Posterior vena cava (tissue), 2 donors: ENCODE measurements around the gene IFI6. TPM values are rescaled to one million over a fixed set of nuclear protein-coding genes. Genes with fewer than 3 reads are reported as not detected.
"Not testable (repeated sequence)": the region's sequence is repeated elsewhere in the genome, so short reads cannot be mapped to it uniquely, and the experiment has no call there.

Experiments
- DNase-seq: peaks from one replicate; pipeline ENCODE4 v3.0.0-alpha.2; 2020; ENCODE audit warnings: low spot score
- intact Hi-C, 2 donors: fragments of 100-400 bp; cut with DNase I; formaldehyde crosslinking; loops; one replicate each; pipeline versions ENCODE4 v1.14.1 to v1.14.2; 2022 to 2023
- total RNA-seq, 2 donors: library from RNA; stranded (reverse); fragmentation: NEBNext Ultra II Directional; extraction: Animal tissue kit (Norgen Biotek cat#: 25700); gene quantifications; one replicate each; pipeline ENCODE4 v1.2.1, GENCODE V29; 2021
- donor health status: DM: yes; HTN: yes; CAD: no.
- donor health status: DM: yes; HTN: yes; CAD: no.

The IFI6 gene
- total RNA-seq, 2 donors from 2014 or later, result 55.2 to 104 TPM

DNA sequence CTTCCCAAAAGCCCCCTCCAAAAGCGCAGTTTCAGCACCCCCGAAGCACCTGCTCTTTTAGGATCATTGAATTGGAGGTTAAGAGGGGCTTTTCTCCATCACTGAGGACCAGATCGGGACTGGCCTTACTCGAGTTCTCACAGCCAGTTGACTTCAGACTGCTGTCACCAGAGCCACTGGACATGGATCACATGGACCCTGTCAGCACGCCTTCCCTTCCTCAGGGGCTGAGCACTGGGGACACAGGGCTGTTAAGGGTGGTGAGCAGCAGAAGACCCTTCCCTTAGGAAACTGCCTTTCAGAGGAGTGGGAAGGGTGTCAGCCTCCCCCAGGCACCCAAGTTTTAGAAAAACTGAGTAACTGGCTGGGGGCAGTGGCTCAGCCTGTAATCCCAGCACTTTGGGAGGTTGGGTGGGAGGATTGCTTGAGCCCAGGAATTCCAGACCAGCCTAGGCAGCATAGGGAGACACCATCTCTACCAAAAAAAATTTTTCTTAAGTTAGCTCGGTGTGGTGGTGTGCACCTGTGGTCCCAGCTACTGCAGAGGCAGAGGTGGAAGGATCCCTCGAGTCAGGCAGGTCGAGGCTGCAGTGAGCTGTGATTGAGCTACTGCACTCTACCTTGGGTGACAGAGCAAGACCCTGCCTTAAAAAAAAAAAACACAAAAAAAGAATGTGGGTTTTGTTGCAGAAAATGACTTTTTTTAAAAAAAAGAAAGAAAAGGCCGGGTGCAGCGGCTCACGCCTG is 36.4 kb downstream of the IFI6 start:
- no peak for DNase-seq
- intact Hi-C loops, result loop anchor here in 1 of 2 donors (1.0 kb wide), 1 partner anchor 9 kb away; no protein-coding TSS in a partner anchor

DNA sequence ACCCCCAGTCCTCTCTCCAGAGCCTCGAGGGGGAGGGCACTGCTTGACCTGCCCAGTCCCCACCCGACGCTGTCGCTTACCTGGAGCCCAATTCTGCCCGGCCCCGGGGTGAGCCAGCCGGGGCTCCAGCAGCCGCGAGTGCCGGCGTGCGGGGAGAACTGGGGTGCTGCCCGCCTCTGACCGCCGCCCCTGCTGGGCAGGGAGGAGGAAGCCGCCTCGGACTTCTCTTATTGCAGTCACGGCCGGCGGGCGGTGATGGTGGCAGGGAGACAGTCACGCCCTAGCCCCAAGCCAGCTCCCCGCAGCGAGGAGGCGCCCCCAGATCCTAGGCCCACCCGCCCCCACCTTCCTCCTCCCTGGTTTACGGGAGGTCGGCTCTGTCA is 37.0 kb downstream of the IFI6 start, which contains the start of gene FGR:
Gene FGR (minus strand): TSS at position 201 of the 383 bp plus-strand sequence. CDS start 11,269 bp downstream, outside the sequence.
- intact Hi-C loops, result loop anchor here in 1 of 2 donors (1.0 kb wide), 1 partner anchor 9 kb away; no protein-coding TSS in a partner anchor

DNA sequence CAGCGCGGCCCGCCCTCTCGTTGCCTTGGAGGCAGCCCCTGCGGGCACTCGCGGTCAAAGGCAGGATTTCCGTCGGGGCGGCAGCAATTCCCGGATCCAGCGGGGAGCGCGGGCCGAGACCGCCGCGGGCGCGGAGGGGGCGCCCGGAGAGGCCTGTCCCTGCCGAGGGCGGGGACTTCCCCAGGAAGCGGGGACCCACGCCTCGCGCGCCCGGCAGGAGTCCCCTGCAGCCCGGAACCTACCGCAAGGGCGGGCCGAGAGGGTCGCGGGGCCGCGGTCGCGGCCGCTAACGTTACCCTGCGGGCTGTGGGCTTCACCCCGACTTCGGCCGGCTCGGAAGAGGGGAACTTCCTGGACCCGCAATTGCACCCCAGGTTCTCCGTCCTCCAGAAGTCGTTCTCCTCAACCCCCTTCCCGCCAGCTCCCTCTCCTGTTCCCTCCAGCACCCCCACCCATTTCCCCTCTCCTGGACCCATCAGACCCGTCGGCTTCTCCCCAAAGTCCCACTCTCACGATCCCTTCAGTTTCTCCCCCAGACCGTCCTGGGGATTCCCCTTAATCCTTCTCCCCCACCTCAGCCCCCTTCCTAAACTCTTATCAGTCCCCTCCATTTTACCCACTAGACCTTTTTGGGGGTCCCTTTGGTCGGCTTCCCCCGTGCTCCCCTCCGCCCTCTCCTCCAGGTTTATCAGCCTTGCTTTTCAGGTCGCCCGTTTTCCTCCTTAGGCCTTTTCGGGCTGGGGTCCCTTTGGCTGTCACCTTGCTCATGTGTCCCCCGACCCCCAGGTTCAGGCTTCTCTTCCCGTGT is 37.6 kb downstream of the IFI6 start:
- intact Hi-C loops, result no loop called here
- peak; percentile 88 for DNase-seq

More for the DNA sequence above, 37.0 kb downstream of the IFI6 start, which contains the start of gene FGR:
- DNase-seq, result peak; percentile 89

DNA sequence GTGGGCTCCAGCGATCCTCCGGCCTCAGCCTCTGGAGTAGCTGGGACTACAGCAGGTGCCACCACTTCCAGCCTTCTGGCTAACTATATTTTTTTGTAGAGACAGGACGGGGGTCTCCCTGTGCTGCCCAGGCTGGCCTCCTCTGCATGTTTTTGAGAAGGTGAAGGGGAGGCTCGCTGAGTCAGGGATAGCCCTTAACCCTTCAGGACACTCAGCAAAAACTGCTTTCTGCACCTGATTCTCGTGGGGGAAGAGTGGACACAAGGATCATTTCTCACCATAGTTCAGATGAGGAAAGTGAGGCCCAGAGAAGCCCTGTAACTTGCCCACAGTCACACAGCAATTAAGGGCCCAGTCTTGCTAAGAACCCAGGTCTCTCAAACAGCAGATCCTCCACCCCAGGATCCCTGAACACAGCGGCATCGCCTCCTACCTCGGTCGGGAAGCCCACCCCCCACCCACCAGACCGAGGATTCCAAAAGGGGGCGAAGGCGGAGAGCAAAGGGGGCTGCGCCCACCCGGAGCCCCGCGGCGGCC is 38.3 kb downstream of the IFI6 start:
- DNase-seq, result no peak
- intact Hi-C loops, result no loop called here

DNA sequence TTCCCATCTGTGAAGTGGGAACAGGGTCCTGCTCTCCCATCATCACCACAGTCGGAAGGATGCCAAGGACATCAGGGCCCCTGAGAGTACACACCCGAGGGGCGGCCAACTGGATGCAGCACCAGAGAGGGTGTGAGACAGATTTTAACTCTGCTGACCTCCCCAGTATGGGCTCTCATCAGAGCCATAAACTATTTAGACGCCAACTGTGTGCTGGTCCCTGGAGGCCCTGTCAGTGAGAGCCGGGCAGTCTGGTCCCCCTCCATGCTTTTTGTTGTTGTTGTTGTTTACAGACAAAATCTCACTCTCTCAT is 38.7 kb downstream of the IFI6 start:
- DNase-seq, result no peak
- intact Hi-C loops, result no loop called here

DNA sequence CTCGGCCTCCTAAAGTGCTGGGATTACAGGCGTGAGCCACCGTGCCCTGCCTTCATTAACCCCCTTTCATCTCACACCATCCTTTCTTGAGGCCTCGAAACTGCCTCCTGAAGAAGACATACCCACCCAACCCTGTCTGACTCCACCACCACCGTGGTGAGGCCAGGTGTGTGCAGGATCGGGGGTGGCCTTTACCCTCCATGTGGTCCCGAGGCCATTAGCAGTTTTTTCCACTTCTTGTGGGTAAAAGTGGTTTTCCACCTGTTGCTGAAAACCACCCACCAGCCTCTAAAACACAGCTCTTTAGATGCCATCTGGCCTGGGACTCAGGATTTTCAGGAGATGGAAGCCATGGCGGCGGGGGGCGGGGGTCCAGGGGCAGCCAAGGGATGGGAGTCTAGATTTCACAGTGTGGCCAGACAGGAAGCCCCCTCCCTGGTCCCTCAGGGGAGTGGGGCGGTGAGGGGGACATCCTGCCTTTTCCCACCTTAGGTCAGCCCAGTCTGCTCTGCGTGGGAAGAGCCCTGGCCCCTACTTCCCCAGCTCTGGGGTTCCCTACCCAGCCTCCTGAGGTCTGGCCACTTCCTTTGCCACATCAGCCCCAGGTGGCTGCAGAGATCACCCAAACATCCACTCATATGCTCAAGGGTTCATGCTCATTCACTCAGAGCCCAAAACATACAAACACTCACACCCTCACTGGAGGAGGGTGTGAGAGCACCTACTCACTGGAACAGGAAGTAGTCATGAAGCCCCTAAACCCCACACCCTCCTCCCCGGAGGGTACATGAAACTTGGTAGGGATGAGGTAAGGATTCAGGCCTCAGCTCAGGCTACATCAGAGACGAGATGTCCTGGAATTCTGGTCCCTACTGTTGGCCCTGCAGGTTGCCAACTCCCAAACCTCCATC is 39.4 kb downstream of the IFI6 start:
- DNase-seq, result no peak
- intact Hi-C loops, result no loop called here

DNA sequence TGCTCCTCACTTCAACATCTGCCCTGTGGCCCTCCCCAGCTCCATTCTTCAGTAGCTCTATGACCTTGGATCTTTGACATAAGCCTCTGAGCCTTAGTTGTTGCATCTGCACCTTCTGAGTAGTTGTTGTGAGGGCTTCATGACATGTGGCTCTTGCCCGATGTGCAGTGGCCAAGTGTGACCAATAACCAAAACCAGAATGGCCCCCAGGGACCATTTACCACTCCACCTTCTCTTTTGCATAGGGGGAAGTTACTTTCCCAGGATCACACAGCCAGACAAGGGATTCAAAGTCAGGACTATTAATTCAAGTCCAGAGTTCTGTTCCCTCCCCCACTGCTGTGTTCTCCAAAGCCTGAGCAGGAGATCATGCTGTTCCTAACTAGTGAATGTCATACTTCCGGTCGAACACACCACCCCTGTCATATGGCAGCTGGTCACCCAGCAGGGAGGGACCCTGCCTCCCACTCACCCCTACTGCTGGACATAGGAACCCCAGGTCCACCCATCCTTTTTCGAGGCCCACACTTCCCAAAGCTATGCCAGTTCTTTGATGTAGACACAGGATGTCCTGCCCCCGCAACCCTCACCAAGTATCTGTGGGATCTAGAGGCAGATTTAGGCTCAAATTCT is 41.0 kb downstream of the IFI6 start:
- intact Hi-C loops, result no loop called here
- no peak for DNase-seq

DNA sequence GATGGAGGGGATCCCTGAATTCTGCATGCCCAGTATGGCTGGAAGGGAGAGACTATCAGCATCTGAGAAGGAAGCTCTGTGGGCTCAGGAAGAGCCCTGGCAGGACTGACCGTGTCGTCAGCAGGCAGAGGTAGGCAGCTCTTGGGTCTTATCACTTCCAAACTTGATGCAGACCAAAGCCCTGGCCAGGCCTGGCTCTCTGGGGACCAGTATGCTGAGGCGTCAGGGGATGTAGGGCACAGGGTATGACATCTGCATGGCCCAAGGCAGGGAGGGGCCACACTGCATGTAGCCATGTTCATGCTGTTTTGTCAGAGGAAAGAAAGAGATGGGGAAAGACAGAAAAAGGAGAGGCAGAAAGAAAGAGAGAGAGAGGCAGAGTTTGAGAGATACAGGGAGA is 43.3 kb downstream of the IFI6 start:
- DNase-seq, result no peak
- intact Hi-C loops, result no loop called here

DNA sequence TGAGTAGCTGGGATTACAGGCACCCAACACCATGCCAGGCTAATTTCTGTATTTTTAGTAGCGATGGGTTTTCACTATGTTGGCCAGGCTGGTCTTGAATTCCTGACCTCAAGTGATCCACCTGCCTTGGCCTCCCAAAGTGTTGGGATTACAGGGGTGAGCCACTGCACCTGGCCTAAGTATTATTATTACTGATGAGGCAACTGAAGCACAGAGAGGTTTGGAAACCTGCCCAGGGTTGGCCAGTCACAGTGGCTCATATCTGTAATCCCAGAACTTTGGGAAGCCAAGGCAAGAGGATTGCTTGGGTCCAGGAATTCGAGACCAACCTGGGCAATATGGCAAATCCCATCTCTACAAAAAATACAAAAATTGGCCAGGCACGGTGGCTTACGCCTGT is 44.3 kb downstream of the IFI6 start:
- DNase-seq, intact Hi-C loops: not testable (repeated sequence)

DNA sequence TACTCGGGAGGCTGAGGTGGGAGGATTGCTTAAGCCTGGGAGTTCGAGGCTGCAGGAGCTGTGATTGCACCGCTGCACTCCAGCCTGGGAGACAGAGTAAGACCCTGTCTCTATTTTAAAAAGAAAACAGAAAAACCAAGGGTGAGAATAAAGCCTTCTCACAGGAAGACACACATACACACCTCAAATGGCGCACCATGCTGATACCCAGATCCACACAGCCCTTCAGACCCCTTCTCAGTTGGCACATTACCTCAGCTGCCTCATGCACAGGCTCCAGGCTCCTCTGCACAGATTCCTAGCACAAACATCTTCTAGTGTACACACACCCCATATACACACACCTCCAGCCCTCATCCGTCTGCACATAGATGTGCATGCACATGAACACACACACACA is 44.9 kb downstream of the IFI6 start:
- intact Hi-C loops, result no loop called here
- no peak for DNase-seq

DNA sequence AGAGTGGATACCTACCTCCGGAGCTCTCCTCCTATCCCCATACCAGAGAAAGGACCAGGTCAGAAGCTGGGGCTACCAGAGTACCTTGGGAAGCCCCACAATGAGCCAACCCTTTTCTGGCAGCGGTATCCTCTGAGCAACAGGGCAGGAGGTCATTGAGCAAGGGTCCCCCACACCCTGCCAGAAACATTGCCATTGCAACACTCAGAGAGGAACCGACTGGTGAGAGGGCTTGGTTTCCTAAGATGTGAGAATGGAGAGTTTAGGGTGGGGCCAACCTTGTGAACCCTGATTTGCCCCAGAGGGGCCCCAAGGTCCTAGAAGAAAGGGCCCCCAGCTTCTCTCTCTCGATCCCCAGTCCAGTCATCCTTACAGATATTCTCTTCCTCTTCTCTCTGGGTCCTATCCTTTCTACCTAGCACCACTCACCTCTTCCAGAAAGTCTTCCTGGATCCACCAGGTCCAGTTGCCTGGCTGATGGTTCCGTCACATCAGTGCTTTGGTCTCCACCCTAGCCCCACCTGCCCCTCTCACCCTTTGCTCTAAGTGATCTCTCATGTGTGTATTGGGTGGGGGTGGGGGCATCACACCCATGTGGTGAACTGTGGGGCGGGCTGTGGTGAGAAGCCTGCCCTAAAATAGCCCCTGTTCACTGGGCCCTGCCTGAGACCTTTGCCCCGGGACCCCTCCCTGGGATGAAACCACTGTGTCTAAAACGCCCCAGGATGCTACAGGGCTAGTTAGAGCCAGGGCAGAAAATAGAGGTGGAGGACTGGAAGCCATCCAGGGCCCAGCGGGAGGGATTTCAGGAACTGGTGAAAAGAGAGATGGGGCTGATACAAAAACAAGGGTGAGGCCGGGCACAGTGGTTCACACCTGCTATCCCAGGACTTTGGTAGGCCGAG is 45.7 kb downstream of the IFI6 start:
- intact Hi-C loops, result loop anchor here in 1 of 2 donors (1.0 kb wide), 1 partner anchor 9 kb away; the partner anchor contains the start of gene FGR
- no peak for DNase-seq

DNA sequence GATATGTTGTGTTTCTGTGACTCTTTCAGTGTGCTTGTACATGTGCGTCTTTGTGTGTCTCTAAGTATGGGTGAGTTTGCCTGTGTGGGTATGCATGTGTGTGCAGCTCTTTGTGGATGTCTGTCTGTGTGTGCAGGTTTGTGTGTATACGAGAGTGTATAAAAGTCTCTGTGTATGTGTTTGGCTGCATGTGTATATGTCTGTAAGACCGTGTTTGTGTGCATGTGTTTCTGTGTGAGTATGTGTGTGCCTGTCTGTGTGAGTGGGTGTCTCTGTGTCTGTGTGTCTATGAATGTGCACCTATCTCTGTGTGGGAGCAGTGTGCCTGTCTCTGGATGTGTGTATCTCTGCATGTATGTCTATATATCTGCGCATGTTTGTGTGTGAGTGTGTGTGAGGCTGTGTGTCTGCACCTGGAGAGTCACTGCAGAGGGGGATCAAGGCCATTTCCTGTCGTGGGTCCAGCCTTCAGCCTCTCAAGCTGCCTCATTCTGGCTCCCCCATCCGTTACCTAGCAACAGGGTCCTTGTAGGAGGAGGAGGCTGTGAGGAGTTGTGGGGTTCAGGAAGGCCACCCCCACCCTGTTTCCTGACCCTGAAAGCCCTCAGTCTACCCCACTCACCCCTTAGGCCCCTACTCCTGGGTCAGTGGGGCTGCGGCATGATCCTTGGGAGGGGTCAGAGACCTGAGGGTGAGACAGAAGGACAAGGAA is 47.4 kb downstream of the IFI6 start:
- no peak for DNase-seq

DNA sequence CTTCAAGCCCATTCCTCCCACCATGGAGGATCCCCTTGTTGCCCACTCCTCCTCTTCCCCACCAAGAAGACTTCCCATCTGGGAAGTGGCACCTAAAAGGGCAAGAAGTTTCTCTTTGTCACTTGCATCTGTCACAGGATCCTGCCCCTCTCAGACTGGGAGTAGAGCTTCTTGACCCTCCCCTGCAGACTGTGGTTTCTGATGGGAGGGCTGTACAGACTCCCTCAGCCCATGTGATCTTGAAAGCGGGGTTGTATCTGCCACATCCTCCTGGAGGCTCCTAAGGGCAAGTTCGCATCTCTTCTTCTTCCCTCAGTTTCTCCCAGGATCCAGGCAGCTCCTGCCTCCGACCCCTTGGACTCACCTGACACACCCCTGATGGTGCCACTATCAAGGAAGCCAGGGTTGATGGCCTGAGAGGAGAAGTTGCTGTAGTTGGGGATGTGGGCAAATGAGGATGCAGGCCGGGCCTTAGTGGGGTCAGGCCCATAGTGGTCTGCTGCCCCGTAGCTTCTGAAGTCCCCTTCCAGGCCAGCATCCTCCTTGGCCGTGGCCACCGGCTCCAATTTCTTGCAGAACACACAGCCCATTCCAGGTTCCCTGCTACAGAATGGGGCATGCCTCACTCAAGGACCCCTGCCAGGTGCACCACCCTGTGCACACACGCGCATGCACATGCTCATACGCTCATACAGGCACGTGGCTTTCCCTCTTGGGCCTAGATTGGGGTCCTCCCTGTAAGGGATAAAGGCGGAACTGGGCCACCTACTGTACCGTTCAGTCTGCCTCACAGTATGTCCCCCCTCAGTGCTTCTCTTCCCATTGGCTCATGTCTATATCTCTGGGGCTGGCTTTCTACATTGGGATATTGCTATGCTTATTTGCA is 48.4 kb downstream of the IFI6 start:
- DNase-seq, result no peak
- intact Hi-C loops, result no loop called here

More for the DNA sequence above, 47.4 kb downstream of the IFI6 start:
- intact Hi-C loops, result no loop called here

DNA sequence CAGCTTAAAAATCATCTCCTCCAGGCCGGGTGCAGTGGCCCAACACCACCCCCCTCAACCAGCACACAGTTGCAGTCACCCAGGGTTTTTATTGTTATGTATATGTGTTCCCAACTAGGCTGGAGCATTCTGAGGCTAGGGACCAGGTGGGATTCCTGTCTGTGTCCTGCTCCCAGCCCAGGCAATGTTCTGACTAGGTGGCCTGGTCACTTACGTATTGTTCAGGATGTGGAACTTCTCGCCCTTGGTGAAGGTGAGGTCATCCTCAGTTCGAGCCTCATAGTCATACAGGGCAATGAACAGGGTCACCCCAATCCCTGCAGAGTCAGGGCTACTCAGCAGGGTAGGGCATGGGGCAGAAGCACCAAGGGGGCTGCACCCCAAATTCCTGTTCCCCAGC is 49.2 kb downstream of the IFI6 start:
- no peak for DNase-seq
- intact Hi-C loops, result no loop called here

DNA sequence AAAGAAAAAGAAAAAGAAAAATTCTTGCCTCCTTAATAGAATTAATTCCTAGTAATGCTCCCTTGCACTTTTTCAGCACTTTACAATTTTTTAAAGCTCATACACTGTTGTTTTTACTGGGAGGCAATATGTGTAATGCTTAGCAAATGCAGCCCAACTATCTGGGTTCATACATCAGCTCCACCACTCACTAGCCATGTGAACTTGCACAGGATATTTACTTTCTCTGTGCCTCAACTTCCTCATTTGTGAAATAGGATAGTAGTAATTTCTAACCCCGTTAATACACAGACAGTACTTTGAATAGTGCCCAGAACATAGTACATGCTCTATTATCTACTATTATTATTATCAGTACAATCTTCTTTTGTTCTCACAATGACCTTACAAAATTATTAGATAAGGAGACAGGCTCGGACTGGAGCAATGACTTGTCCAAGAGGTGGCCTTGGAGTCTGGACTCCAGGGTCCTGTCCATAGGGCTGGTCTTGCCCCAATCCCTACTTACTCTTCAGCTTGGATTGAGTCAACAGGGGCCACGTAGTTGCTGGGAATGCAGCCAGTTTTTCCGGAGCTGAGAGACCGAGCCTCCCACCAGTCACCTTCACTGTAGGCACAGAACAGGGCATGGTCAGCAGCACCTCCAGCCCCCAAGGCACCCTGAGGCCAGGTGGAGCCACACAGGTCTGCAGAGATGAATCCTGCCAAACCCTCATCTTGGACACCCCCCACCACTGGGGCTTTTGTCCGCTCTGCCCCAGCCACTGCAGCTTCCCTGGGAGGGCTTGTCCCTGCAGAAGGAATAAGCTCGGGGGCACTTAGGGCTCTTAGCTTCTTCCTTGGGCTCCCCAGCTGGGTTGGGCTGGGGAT is 50.7 kb downstream of the IFI6 start:
- intact Hi-C loops, result no loop called here
- no peak for DNase-seq
